Tibial artery (tissue), 4 donors: ENCODE data around the gene MSI1.
"Not testable (repeated sequence)": the region's sequence is repeated elsewhere in the genome, so short reads cannot be mapped to it uniquely, and the experiment has no call there.

Experiments used
- DNase-seq, 2 donors: peaks; one replicate each; pipeline ENCODE4 v3.0.0-alpha.2; 2019
- H3K27ac ChIP-seq, 2 donors: fragments of 200-600 bp; sonication (generic) in 1 of 2; 1 replicate in 1 of 2; 2 replicates in 1 of 2; pipeline ENCODE4 v1.5.1; 2018 to 2019; ENCODE audit warnings: mild to moderate bottlenecking in 1 of 2
- H3K27me3 ChIP-seq, 2 donors: fragments of 200-600 bp; sonication (generic) in 1 of 2; one replicate each; pipeline versions ENCODE4 v1.5.1 to v1.6.0; 2016 to 2019
- H3K36me3 ChIP-seq, 3 donors: fragments of 200-600 bp; sonication (generic) in 2 of 3; one replicate each; pipeline ENCODE4 v1.5.1; 2016 to 2019; ENCODE audit warnings: mild to moderate bottlenecking in 2 of 3
- H3K4me1 ChIP-seq, 4 donors: fragments of 200-600 bp; sonication (generic) in 2 of 4; 1 replicate in 3 of 4; 2 replicates in 1 of 4; pipeline ENCODE4 v1.5.1; 2016 to 2019
- H3K4me3 ChIP-seq, 2 donors: fragments of 200-600 bp; sonication (generic) in 1 of 2; 1 replicate in 1 of 2; 2 replicates in 1 of 2; pipeline ENCODE4 v1.5.1; 2018 to 2019; ENCODE audit warnings: mild to moderate bottlenecking in 2 of 2
- H3K9me3 ChIP-seq, 3 donors: fragments of 200-600 bp; sonication (generic) in 1 of 3; one replicate each; pipeline ENCODE4 v1.5.1; 2016 to 2019
- intact Hi-C: fragments of 100-400 bp; cut with DNase I; formaldehyde crosslinking; loops from one replicate; pipeline ENCODE4 v1.15.0; 2023; ENCODE audit warnings: low total_unique reads
- TF ChIP-seq, protein P1 (sequence below), 2 experiments: fragments of 200-600 bp in 1 of 2; fragments of 450-650 bp in 1 of 2; IDR thresholded peaks; one replicate each; pipeline ENCODE4 v1.5.1; 2017 to 2019; ENCODE audit warnings: antibody characterized with exemption in 2 of 2, mild to moderate bottlenecking in 1 of 2, moderate library complexity in 1 of 2

Gene MSI1

GRCh38 chr12:120343692-120344091, 25.3 kb downstream of the MSI1 start:
- TF ChIP-seq, protein P1, sequence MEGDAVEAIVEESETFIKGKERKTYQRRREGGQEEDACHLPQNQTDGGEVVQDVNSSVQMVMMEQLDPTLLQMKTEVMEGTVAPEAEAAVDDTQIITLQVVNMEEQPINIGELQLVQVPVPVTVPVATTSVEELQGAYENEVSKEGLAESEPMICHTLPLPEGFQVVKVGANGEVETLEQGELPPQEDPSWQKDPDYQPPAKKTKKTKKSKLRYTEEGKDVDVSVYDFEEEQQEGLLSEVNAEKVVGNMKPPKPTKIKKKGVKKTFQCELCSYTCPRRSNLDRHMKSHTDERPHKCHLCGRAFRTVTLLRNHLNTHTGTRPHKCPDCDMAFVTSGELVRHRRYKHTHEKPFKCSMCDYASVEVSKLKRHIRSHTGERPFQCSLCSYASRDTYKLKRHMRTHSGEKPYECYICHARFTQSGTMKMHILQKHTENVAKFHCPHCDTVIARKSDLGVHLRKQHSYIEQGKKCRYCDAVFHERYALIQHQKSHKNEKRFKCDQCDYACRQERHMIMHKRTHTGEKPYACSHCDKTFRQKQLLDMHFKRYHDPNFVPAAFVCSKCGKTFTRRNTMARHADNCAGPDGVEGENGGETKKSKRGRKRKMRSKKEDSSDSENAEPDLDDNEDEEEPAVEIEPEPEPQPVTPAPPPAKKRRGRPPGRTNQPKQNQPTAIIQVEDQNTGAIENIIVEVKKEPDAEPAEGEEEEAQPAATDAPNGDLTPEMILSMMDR (IDR thresholded peaks at IDR 0.05), result no peak
- no peaks in the 10 kb centered on the region for H3K36me3 ChIP-seq
- no peaks in the 10 kb centered on the region for H3K9me3 ChIP-seq
- no peak overlapping the region for H3K27ac ChIP-seq
- intact Hi-C loops, result no loop called here
- DNase-seq, result no peak
- H3K4me1 ChIP-seq, result no peaks in the 10 kb centered on the region
- peaks cover 0 to 32% of the 10 kb centered on the region in 2 donors for H3K27me3 ChIP-seq
- H3K4me3 ChIP-seq, result no peak overlapping the region

GRCh38 chr12:120343039-120343537, 25.9 kb downstream of the MSI1 start:
- no peak overlapping the region for H3K4me3 ChIP-seq
- peaks cover 0 to 32% of the 10 kb centered on the region in 2 donors for H3K27me3 ChIP-seq
- no peaks in the 10 kb centered on the region for H3K4me1 ChIP-seq
- TF ChIP-seq, protein P1 (IDR thresholded peaks at IDR 0.05), result no peak
- DNase-seq, result no peak
- no peaks in the 10 kb centered on the region for H3K9me3 ChIP-seq
- H3K27ac ChIP-seq, result no peak overlapping the region
- H3K36me3 ChIP-seq, result no peaks in the 10 kb centered on the region
- intact Hi-C loops, result no loop called here

DNA sequence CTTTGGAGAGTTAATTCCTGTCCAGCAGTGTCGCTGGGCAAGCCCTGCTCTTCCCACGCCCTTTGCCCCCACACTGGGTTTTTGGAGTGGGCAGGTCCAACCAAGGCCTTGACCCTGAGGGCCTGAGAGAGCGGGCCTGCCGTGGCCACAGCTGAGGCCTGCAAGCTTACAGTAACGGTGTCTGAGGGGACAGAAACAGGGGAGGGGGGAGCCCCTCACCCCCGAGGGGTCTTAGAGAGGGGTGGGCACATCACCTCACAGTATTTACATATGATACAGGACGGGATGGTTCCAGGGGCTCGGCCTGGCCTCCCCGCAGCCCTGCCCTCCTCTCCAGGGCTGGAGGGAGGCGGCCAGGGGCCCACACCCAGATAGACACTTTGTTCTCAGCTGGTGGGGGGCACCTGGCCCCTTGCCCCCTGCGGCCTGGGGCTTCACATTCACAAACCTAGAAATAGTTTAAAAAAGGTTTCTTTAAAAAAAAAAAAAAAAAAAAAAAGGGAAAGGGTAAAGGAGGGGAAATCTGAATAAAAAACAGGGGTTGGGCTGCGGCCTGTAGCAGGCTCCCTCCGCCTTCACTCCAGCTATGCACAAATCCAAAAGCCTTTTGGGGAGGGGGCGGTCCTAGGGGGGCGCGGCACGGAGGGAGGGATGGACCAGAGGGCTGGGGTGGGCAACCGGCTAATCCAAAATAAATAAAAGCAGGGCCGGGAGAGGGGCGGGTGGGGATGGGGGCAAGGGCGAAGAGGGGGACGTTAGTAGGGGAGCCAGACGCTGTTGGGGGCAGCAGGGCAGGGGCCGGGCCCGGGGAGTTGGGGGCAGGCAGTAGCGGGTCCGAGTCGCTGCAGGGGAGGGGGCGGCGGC, 26.6 kb downstream of the MSI1 start:
- DNase-seq, result no peak

GRCh38 chr12:120339256-120339655, 29.7 kb downstream of the MSI1 start:
- H3K27ac ChIP-seq, result no peak overlapping the region
- H3K9me3 ChIP-seq, result no peaks in the 10 kb centered on the region
- H3K4me1 ChIP-seq, result no peaks in the 10 kb centered on the region
- no peaks in the 10 kb centered on the region for H3K36me3 ChIP-seq
- TF ChIP-seq, protein P1 (IDR thresholded peaks at IDR 0.05), result no peak
- no peak for DNase-seq
- peaks cover 0 to 17% of the 10 kb centered on the region in 2 donors for H3K27me3 ChIP-seq
- intact Hi-C loops, result no loop called here
- H3K4me3 ChIP-seq, result no peak overlapping the region

More for the DNA sequence above, 26.6 kb downstream of the MSI1 start:
- Histone ChIP-seq H3K4me3 (no peak overlapping the region), H3K27ac (no peak overlapping the region), H3K27me3 (peaks cover 0 to 32% of the 10 kb centered on the region in 2 donors), H3K36me3 (no peaks in the 10 kb centered on the region), H3K9me3 (no peaks in the 10 kb centered on the region), H3K4me1 (no peaks in the 10 kb centered on the region)
- TF ChIP-seq, protein P1 (IDR thresholded peaks at IDR 0.05), result no peak
- intact Hi-C loops, result no loop called here

- Histone ChIP-seq H3K27ac (no peak overlapping the region), H3K4me1 (no peaks in the 10 kb centered on the region), H3K27me3 (peaks cover 0 to 15% of the 10 kb centered on the region in 2 donors), H3K9me3 (no peaks in the 10 kb centered on the region), H3K4me3 (no peak overlapping the region), H3K36me3 (no peaks in the 10 kb centered on the region)
- DNase-seq, result no peak
- intact Hi-C loops, result no loop called here
- TF ChIP-seq, protein P1 (IDR thresholded peaks at IDR 0.05), result no peak
Observed at GRCh38 chr12:120337730-120338129, 31.2 kb downstream of the MSI1 start.

- H3K4me3 ChIP-seq, H3K27ac ChIP-seq, H3K27me3 ChIP-seq, H3K36me3 ChIP-seq, DNase-seq, H3K9me3 ChIP-seq, H3K4me1 ChIP-seq, intact Hi-C loops: not testable (repeated sequence)
Observed at GRCh38 chr12:120336392-120336791, 32.6 kb downstream of the MSI1 start.
